ENCODE measurements around the gene OR10A4. TPM values are rescaled to one million over a fixed set of nuclear protein-coding genes. Genes with fewer than 3 reads are reported as not detected.
"Not testable (repeated sequence)": the region's sequence is repeated elsewhere in the genome, so short reads cannot be mapped to it uniquely, and the experiment has no call there.

The OR10A4 gene
- total RNA-seq, 1 experiment from 2014 or later = not detected

- H3K27me3 ChIP-seq (ENCODE audit: low read length) = peaks cover 7% of the 10 kb centered on the region; the same call in 1 of the 2 replicates
- no peaks in the 10 kb centered on the region for H3K79me2 ChIP-seq (ENCODE audit: low read length)
- ChIA-PET CTCF (no interaction called here), POLR2A (ENCODE audit: unreplicated experiment) (no interaction called here)
- no peak overlapping the region for H3K27ac ChIP-seq (ENCODE audit: low read length)
- ATAC-seq = no peak
- no peaks in the 10 kb centered on the region for H4K20me1 ChIP-seq (ENCODE audit: low read length)
- no peaks in the 10 kb centered on the region for H3K36me3 ChIP-seq (ENCODE audit: low read depth, low read length)
- no peaks in the 10 kb centered on the region for H3K9me3 ChIP-seq (ENCODE audit: low read length)
- H3K4me2 ChIP-seq (ENCODE audit: low read length) = no peak overlapping the region
- BruUV-seq (replicated peaks) = no TSS peak
- no peaks in the 10 kb centered on the region for H3F3A ChIP-seq (ENCODE audit: low read length, unreplicated experiment)
- H3K9ac ChIP-seq (ENCODE audit: low read length) = no peak overlapping the region
- H3K4me3 ChIP-seq (ENCODE audit: low read length) = no peak overlapping the region
- no peak overlapping the region for H2AFZ ChIP-seq (ENCODE audit: low read length)
- no peaks in the 10 kb centered on the region for H3K9me2 ChIP-seq (replicated peaks; ENCODE audit: low read length)
- intact Hi-C loops (cut with micrococcal nuclease) = no loop called here
- H3K4me1 ChIP-seq (ENCODE audit: insufficient read depth, low read length) = no peaks in the 10 kb centered on the region
- TF ChIP-seq EZH2phosphoT487 (IDR thresholded peaks at IDR 0.05; ENCODE audit: borderline replicate concordance, low read length) (no peak), CTCF (conservative IDR thresholded peaks at IDR 0.05; ENCODE audit: low read depth, low read length) (no peak), EZH2 (IDR thresholded peaks at IDR 0.05; ENCODE audit: low read length, unreplicated experiment) (no peak)
- DNase-seq = no peak
Observed at GRCh38 chr11:6895010-6895409, 18.6 kb downstream of the OR10A4 start.

- H3K4me2 ChIP-seq (ENCODE audit: low read length) = no peak overlapping the region
- no peak overlapping the region for H3K4me3 ChIP-seq (ENCODE audit: low read length)
- peaks cover 7% of the 10 kb centered on the region; the same call in 1 of the 2 replicates for H3K27me3 ChIP-seq (ENCODE audit: low read length)
- POLR2A ChIA-PET (ENCODE audit: unreplicated experiment) = no interaction called here
- H3K27ac ChIP-seq (ENCODE audit: low read length) = no peak overlapping the region
- no TSS peak for BruUV-seq (replicated peaks)
- DNase-seq = no peak
- no peak for TF ChIP-seq EZH2 (IDR thresholded peaks at IDR 0.05; ENCODE audit: low read length, unreplicated experiment)
- TF ChIP-seq EZH2phosphoT487 (IDR thresholded peaks at IDR 0.05; ENCODE audit: borderline replicate concordance, low read length) = no peak
- TF ChIP-seq CTCF (conservative IDR thresholded peaks at IDR 0.05; ENCODE audit: low read depth, low read length) = no peak
- H3K9me2 ChIP-seq (replicated peaks; ENCODE audit: low read length) = no peaks in the 10 kb centered on the region
- intact Hi-C loops (cut with micrococcal nuclease) = no loop called here
- no peaks in the 10 kb centered on the region for H3K4me1 ChIP-seq (ENCODE audit: insufficient read depth, low read length)
- H3K9me3 ChIP-seq (ENCODE audit: low read length) = no peaks in the 10 kb centered on the region
- H3F3A ChIP-seq (ENCODE audit: low read length, unreplicated experiment) = no peaks in the 10 kb centered on the region
- no peak overlapping the region for H2AFZ ChIP-seq (ENCODE audit: low read length)
- CTCF ChIA-PET = no interaction called here
- no peaks in the 10 kb centered on the region for H3K36me3 ChIP-seq (ENCODE audit: low read depth, low read length)
- H3K79me2 ChIP-seq (ENCODE audit: low read length) = no peaks in the 10 kb centered on the region
- ATAC-seq = no peak
- H4K20me1 ChIP-seq (ENCODE audit: low read length) = no peaks in the 10 kb centered on the region
- no peak overlapping the region for H3K9ac ChIP-seq (ENCODE audit: low read length)
Observed at GRCh38 chr11:6898911-6899310, 22.5 kb downstream of the OR10A4 start.

GRCh38 chr11:6900327-6900999 lies 24.0 kb downstream of the OR10A4 start:
- ATAC-seq = peak; percentile 37; the same call in 1 of the 2 replicates
- POLR2A ChIA-PET (ENCODE audit: unreplicated experiment) = no interaction called here

GRCh38 chr11:6904804-6905203 lies 28.4 kb downstream of the OR10A4 start:
- H3K9me2 ChIP-seq (replicated peaks; ENCODE audit: low read length); POLR2A ChIA-PET (ENCODE audit: unreplicated experiment); H3K27ac ChIP-seq (ENCODE audit: low read length); H3K4me2 ChIP-seq (ENCODE audit: low read length); CTCF ChIA-PET; H3K79me2 ChIP-seq (ENCODE audit: low read length); H4K20me1 ChIP-seq (ENCODE audit: low read length); H3K9ac ChIP-seq (ENCODE audit: low read length); DNase-seq; H3K9me3 ChIP-seq (ENCODE audit: low read length); intact Hi-C loops (cut with micrococcal nuclease); BruUV-seq (replicated peaks); H3K4me1 ChIP-seq (ENCODE audit: insufficient read depth, low read length); H2AFZ ChIP-seq (ENCODE audit: low read length); ATAC-seq; H3K36me3 ChIP-seq (ENCODE audit: low read depth, low read length); H3F3A ChIP-seq (ENCODE audit: low read length, unreplicated experiment); H3K27me3 ChIP-seq (ENCODE audit: low read length); H3K4me3 ChIP-seq (ENCODE audit: low read length): not testable (repeated sequence)

More at GRCh38 chr11:6900327-6900999, 24.0 kb downstream of the OR10A4 start:
- H3K9me3 ChIP-seq (ENCODE audit: low read length) = no peaks in the 10 kb centered on the region
- intact Hi-C loops (cut with micrococcal nuclease) = no loop called here
- H3K36me3 ChIP-seq (ENCODE audit: low read depth, low read length) = no peaks in the 10 kb centered on the region
- BruUV-seq (replicated peaks) = no TSS peak
- no peak overlapping the region for H3K27ac ChIP-seq (ENCODE audit: low read length)
- no peaks in the 10 kb centered on the region for H3K4me1 ChIP-seq (ENCODE audit: insufficient read depth, low read length)
- peak; percentile 30 for DNase-seq
- H3K9ac ChIP-seq (ENCODE audit: low read length) = no peak overlapping the region
- no peaks in the 10 kb centered on the region for H3K79me2 ChIP-seq (ENCODE audit: low read length)
- peak; percentile 43; the same call in 1 of the 2 replicates for TF ChIP-seq CTCF (conservative IDR thresholded peaks at IDR 0.05; ENCODE audit: low read depth, low read length)
- TF ChIP-seq EZH2phosphoT487 (IDR thresholded peaks at IDR 0.05; ENCODE audit: borderline replicate concordance, low read length) = no peak
- H3K9me2 ChIP-seq (replicated peaks; ENCODE audit: low read length) = no peaks in the 10 kb centered on the region
- no peak overlapping the region for H3K4me2 ChIP-seq (ENCODE audit: low read length)
- peaks cover 7% of the 10 kb centered on the region; the same call in 1 of the 2 replicates for H3K27me3 ChIP-seq (ENCODE audit: low read length)
- CTCF ChIA-PET = no interaction called here
- H3F3A ChIP-seq (ENCODE audit: low read length, unreplicated experiment) = no peaks in the 10 kb centered on the region
- H3K4me3 ChIP-seq (ENCODE audit: low read length) = no peak overlapping the region
- H2AFZ ChIP-seq (ENCODE audit: low read length) = no peak overlapping the region
- H4K20me1 ChIP-seq (ENCODE audit: low read length) = no peaks in the 10 kb centered on the region
